Measurements from ENCODE around the gene SCPEP1. TPM values are rescaled to one million over a fixed set of nuclear protein-coding genes. Genes with fewer than 3 reads are reported as not detected.

Gene SCPEP1
- total RNA-seq, 3 donors from 2014 or later (not counting 1 experiment from before 2014, with no cell fraction given), result 28.7 to 37.2 (median 35.3) TPM

DNA sequence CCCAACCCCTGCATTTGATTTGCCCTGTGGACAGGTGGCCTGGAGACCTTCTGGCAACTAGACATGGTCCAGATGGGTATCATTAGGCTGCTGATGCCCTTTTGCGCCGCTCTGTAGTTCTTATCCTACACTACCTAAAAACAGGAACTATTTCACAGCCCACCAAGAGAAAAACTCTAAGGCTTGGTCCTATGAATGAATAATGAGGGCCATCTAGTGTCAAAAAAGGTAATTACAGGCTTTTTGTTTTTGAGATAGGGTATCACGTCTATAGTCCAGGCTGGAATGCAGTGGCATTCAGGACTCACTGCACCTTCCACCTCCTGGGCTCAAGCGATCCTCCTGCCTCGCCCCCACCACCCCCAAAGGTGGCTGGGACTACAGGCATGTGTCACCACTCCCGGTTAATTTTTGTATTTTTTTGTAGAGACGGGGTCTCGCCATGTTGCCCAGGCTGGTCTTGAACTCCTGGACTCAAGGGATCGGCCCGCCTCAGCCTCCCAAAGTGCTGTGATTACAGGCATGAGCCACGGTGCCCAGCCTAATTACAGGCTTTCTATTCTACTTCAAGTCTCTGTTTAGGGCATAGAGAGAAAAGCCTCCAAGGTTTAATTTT, 38.0 kb upstream of the SCPEP1 start:
- Histone ChIP-seq H3K36me3 (ENCODE audit: control insufficient read depth, insufficient read depth, low read length) (peaks cover 44% of the 10 kb centered on the region), H3K4me1 (ENCODE audit: control insufficient read depth, insufficient read depth, low read length) (no peaks in the 10 kb centered on the region), H3K4me3 (ENCODE audit: low read length) (no peak overlapping the region), H3K9me3 (ENCODE audit: control insufficient read depth, insufficient read depth, low read length) (no peaks in the 10 kb centered on the region), H3K27me3 (ENCODE audit: control insufficient read depth, insufficient read depth, low read length) (no peaks in the 10 kb centered on the region), H3K27ac (ENCODE audit: low read length) (no peak overlapping the region)
- H3K9me3 Mint-ChIP-seq, result no peaks in the 10 kb centered on the region
- no peaks in the 10 kb centered on the region for H3K27me3 Mint-ChIP-seq (ENCODE audit: low read depth in 2 of 2)
- no peaks in the 10 kb centered on the region for H3K4me1 Mint-ChIP-seq
- TF ChIP-seq, protein P1, sequence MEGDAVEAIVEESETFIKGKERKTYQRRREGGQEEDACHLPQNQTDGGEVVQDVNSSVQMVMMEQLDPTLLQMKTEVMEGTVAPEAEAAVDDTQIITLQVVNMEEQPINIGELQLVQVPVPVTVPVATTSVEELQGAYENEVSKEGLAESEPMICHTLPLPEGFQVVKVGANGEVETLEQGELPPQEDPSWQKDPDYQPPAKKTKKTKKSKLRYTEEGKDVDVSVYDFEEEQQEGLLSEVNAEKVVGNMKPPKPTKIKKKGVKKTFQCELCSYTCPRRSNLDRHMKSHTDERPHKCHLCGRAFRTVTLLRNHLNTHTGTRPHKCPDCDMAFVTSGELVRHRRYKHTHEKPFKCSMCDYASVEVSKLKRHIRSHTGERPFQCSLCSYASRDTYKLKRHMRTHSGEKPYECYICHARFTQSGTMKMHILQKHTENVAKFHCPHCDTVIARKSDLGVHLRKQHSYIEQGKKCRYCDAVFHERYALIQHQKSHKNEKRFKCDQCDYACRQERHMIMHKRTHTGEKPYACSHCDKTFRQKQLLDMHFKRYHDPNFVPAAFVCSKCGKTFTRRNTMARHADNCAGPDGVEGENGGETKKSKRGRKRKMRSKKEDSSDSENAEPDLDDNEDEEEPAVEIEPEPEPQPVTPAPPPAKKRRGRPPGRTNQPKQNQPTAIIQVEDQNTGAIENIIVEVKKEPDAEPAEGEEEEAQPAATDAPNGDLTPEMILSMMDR (IDR thresholded peaks at IDR 0.05), result peak; percentile 72
- intact Hi-C loops (cut with micrococcal nuclease), result loop anchor here (1.0 kb wide), 2 partner anchors 49 to 121 kb away; no protein-coding TSS in a partner anchor
- H3K27ac Mint-ChIP-seq, result no peak overlapping the region
- WGBS (ENCODE audit: insufficient coverage), result 59% methylated on average over 10 of the region's 11 CpGs
- no peak overlapping the region for H3K4me3 Mint-ChIP-seq
- ATAC-seq (peak; percentile 74 to 79 (median 75)), DNase-seq (peak in 1 of 2 donors; percentile 76)
- H3K36me3 Mint-ChIP-seq, result peaks cover 24% of the 10 kb centered on the region

DNA sequence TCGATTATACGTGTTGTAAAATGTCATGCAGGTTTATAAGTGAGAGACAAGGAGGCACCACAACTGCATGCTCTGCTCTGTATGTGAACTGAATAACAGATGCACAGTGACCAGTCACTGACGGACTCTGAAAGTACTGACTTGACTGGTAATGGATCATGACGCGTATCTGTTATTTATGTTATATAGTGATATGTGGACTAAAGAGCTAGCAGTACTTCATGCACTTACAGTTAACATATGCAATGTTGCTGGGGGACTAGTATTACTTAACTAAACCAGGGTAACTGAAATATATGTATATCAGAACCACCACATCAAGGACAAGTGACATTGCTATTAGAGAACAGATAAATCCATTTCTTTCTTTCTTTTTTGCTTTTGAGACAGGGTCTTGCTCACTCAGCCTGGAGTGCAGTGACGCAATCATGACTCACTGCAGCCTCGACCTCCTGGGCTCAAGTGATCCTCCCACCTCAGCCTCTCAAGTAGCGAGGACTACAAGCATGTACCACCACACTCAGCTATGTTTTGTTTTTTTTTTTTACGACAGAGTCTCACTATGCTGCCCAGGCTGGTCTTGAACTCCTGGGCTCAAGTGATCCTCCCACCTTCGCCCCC, 34.3 kb upstream of the SCPEP1 start:
- no peak for DNase-seq
- WGBS (ENCODE audit: insufficient coverage), result 91% methylated on average over 10 of the region's 10 CpGs
- H3K4me1 Mint-ChIP-seq, result no peaks in the 10 kb centered on the region

DNA sequence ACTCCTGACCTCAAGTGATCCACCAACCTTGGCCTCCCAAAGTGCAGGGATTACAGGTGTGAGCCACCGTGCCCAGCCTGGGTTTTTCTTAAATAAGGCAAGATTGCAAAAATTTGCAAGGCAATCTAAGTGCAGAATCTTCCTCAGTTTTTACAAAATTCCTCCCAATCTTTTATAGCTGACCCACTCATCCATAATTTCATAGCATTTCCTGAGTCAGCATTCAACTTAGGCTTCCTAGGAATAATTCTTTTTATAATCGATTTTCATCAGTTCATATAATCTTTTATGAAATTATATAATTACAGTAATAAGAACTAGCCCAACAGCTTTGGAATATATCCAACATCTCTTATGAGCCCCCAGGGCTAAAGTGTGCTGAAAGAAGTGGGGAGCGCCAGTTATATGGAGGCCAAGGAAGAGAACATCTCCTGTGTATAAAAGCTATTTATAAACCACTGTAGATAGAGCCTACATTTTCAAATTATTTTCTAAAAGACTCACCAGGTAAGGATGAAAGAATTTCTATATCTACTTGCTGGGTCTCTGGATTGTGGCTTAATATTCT, 31.9 kb upstream of the SCPEP1 start:
- H3K36me3 ChIP-seq (ENCODE audit: control insufficient read depth, insufficient read depth, low read length), result peaks cover 36% of the 10 kb centered on the region
- no peak overlapping the region for H3K4me3 ChIP-seq (ENCODE audit: low read length)
- 100% methylated on average over 1 of the region's 3 CpGs for WGBS (ENCODE audit: insufficient coverage)
- Mint-ChIP-seq H3K9me3 (no peaks in the 10 kb centered on the region), H3K36me3 (peaks cover 25% of the 10 kb centered on the region), H3K27ac (no peak overlapping the region), H3K27me3 (ENCODE audit: low read depth in 2 of 2) (no peaks in the 10 kb centered on the region), H3K4me3 (no peak overlapping the region), H3K4me1 (peaks cover 0 to 8% of the 10 kb centered on the region in 2 donors)
- H3K27me3 ChIP-seq (ENCODE audit: control insufficient read depth, insufficient read depth, low read length), result no peaks in the 10 kb centered on the region
- DNase-seq (no peak), ATAC-seq (no peak)
- TF ChIP-seq, protein P1 (IDR thresholded peaks at IDR 0.05), result no peak
- H3K9me3 ChIP-seq (ENCODE audit: control insufficient read depth, insufficient read depth, low read length), result no peaks in the 10 kb centered on the region
- H3K27ac ChIP-seq (ENCODE audit: low read length), result no peak overlapping the region
- intact Hi-C loops (cut with micrococcal nuclease), result no loop called here
- H3K4me1 ChIP-seq (ENCODE audit: control insufficient read depth, insufficient read depth, low read length), result no peaks in the 10 kb centered on the region

More for the DNA sequence above, 34.3 kb upstream of the SCPEP1 start:
- Mint-ChIP-seq H3K9me3 (no peaks in the 10 kb centered on the region), H3K27me3 (ENCODE audit: low read depth in 2 of 2) (no peaks in the 10 kb centered on the region), H3K4me3 (no peak overlapping the region), H3K27ac (no peak overlapping the region), H3K36me3 (peaks cover 6% of the 10 kb centered on the region)
- no peaks in the 10 kb centered on the region for H3K9me3 ChIP-seq (ENCODE audit: control insufficient read depth, insufficient read depth, low read length)
- H3K27me3 ChIP-seq (ENCODE audit: control insufficient read depth, insufficient read depth, low read length), result no peaks in the 10 kb centered on the region
- no peak overlapping the region for H3K4me3 ChIP-seq (ENCODE audit: low read length)
- intact Hi-C loops (cut with micrococcal nuclease), result no loop called here
- TF ChIP-seq, protein P1 (IDR thresholded peaks at IDR 0.05), result no peak
- ATAC-seq, result no peak
- H3K4me1 ChIP-seq (ENCODE audit: control insufficient read depth, insufficient read depth, low read length), result no peaks in the 10 kb centered on the region
- H3K36me3 ChIP-seq (ENCODE audit: control insufficient read depth, insufficient read depth, low read length), result peaks cover 29% of the 10 kb centered on the region
- no peak overlapping the region for H3K27ac ChIP-seq (ENCODE audit: low read length)
